Measurements from ENCODE around the gene CENPL.

CENPL gene

GRCh38 chr1:173758980-173759379, 65.7 kb downstream of the CENPL start:
- H3K9ac ChIP-seq (ENCODE audit: low read depth, low read length), result no peak overlapping the region
- no peak for ATAC-seq (ENCODE audit: insufficient read depth, low read depth)
- DNase-seq, result no peak

GRCh38 chr1:173758110-173758509, 66.6 kb downstream of the CENPL start:
- no peak for ATAC-seq (ENCODE audit: insufficient read depth, low read depth)
- Histone ChIP-seq H3K79me2 (ENCODE audit: insufficient read depth, low read length) (no peaks in the 10 kb centered on the region), H3K4me1 (ENCODE audit: insufficient read depth, low read length) (no peaks in the 10 kb centered on the region), H3K9ac (ENCODE audit: low read depth, low read length) (no peak overlapping the region), H3K36me3 (ENCODE audit: insufficient read depth, low read length) (peaks cover 60% of the 10 kb centered on the region), H3K4me2 (ENCODE audit: insufficient read depth, low read length) (no peak overlapping the region), H3K27me3 (ENCODE audit: insufficient read depth, low read length, poor library complexity) (no peaks in the 10 kb centered on the region), H4K20me1 (ENCODE audit: insufficient read depth, low read length) (no peaks in the 10 kb centered on the region), H2AFZ (ENCODE audit: low read depth, low read length) (no peak overlapping the region), H3K9me3 (ENCODE audit: insufficient read depth, low read length, severe bottlenecking) (no peaks in the 10 kb centered on the region), H3K4me3 (ENCODE audit: low read depth in 1 of 2, low read length in 2 of 2) (no peak overlapping the region), H3K27ac (ENCODE audit: low read length) (no peak overlapping the region)
- no peak for DNase-seq
- no peak for TF ChIP-seq CTCF (IDR thresholded peaks at IDR 0.05; ENCODE audit: borderline replicate concordance, extremely low read depth, low read length, poor library complexity, severe bottlenecking)

More at GRCh38 chr1:173758980-173759379, 65.7 kb downstream of the CENPL start:
- H3K27me3 ChIP-seq (ENCODE audit: insufficient read depth, low read length, poor library complexity), result no peaks in the 10 kb centered on the region
- H3K4me3 ChIP-seq (ENCODE audit: low read depth in 1 of 2, low read length in 2 of 2), result no peak overlapping the region
- TF ChIP-seq EZH2 (IDR thresholded peaks at IDR 0.05; ENCODE audit: borderline replicate concordance, low read depth, low read length, severe bottlenecking) (no peak), CTCF (IDR thresholded peaks at IDR 0.05; ENCODE audit: borderline replicate concordance, extremely low read depth, low read length, poor library complexity, severe bottlenecking) (no peak)
- no peak overlapping the region for H3K27ac ChIP-seq (ENCODE audit: low read length)
- H3K79me2 ChIP-seq (ENCODE audit: insufficient read depth, low read length), result no peaks in the 10 kb centered on the region
- no peaks in the 10 kb centered on the region for H4K20me1 ChIP-seq (ENCODE audit: insufficient read depth, low read length)
- peaks cover 54% of the 10 kb centered on the region for H3K36me3 ChIP-seq (ENCODE audit: insufficient read depth, low read length)
- no peaks in the 10 kb centered on the region for H3K4me1 ChIP-seq (ENCODE audit: insufficient read depth, low read length)
- no peak overlapping the region for H3K4me2 ChIP-seq (ENCODE audit: insufficient read depth, low read length)
- no peak overlapping the region for H2AFZ ChIP-seq (ENCODE audit: low read depth, low read length)
- no peaks in the 10 kb centered on the region for H3K9me3 ChIP-seq (ENCODE audit: insufficient read depth, low read length, severe bottlenecking)

GRCh38 chr1:173757666-173758065, 67.0 kb downstream of the CENPL start:
- no peak for TF ChIP-seq CTCF (IDR thresholded peaks at IDR 0.05; ENCODE audit: borderline replicate concordance, extremely low read depth, low read length, poor library complexity, severe bottlenecking)
- Histone ChIP-seq H2AFZ (ENCODE audit: low read depth, low read length) (no peak overlapping the region), H3K27ac (ENCODE audit: low read length) (no peak overlapping the region), H3K27me3 (ENCODE audit: insufficient read depth, low read length, poor library complexity) (no peaks in the 10 kb centered on the region), H3K9me3 (ENCODE audit: insufficient read depth, low read length, severe bottlenecking) (no peaks in the 10 kb centered on the region), H3K4me1 (ENCODE audit: insufficient read depth, low read length) (no peaks in the 10 kb centered on the region), H3K79me2 (ENCODE audit: insufficient read depth, low read length) (no peaks in the 10 kb centered on the region), H3K9ac (ENCODE audit: low read depth, low read length) (no peak overlapping the region), H4K20me1 (ENCODE audit: insufficient read depth, low read length) (no peaks in the 10 kb centered on the region), H3K36me3 (ENCODE audit: insufficient read depth, low read length) (peaks cover 65% of the 10 kb centered on the region), H3K4me2 (ENCODE audit: insufficient read depth, low read length) (no peak overlapping the region), H3K4me3 (ENCODE audit: low read depth in 1 of 2, low read length in 2 of 2) (no peak overlapping the region)
- no peak for ATAC-seq (ENCODE audit: insufficient read depth, low read depth)
- DNase-seq, result no peak

- Histone ChIP-seq H3K4me1 (ENCODE audit: insufficient read depth, low read length) (no peaks in the 10 kb centered on the region), H3K4me2 (ENCODE audit: insufficient read depth, low read length) (no peak overlapping the region), H3K36me3 (ENCODE audit: insufficient read depth, low read length) (peaks cover 71% of the 10 kb centered on the region), H3K4me3 (ENCODE audit: low read depth in 1 of 2, low read length in 2 of 2) (no peak overlapping the region), H3K27me3 (ENCODE audit: insufficient read depth, low read length, poor library complexity) (no peaks in the 10 kb centered on the region), H3K27ac (ENCODE audit: low read length) (no peak overlapping the region), H4K20me1 (ENCODE audit: insufficient read depth, low read length) (no peaks in the 10 kb centered on the region), H2AFZ (ENCODE audit: low read depth, low read length) (no peak overlapping the region), H3K9ac (ENCODE audit: low read depth, low read length) (no peak overlapping the region), H3K9me3 (ENCODE audit: insufficient read depth, low read length, severe bottlenecking) (no peaks in the 10 kb centered on the region), H3K79me2 (ENCODE audit: insufficient read depth, low read length) (no peaks in the 10 kb centered on the region; the same call in 1 of the 2 replicates)
- TF ChIP-seq EZH2 (IDR thresholded peaks at IDR 0.05; ENCODE audit: borderline replicate concordance, low read depth, low read length, severe bottlenecking), result no peak
- no peak for TF ChIP-seq CTCF (IDR thresholded peaks at IDR 0.05; ENCODE audit: borderline replicate concordance, extremely low read depth, low read length, poor library complexity, severe bottlenecking)
- ATAC-seq (ENCODE audit: insufficient read depth, low read depth), result no peak
- DNase-seq, result no peak
Observed at GRCh38 chr1:173753830-173754229, 70.9 kb downstream of the CENPL start.

Measured in DND-41 (cell line).